H1 (cell line): ENCODE data around the gene VPS13A. TPM values are rescaled to one million over a fixed set of nuclear protein-coding genes. Genes with fewer than 3 reads are reported as not detected.

Experiments
- CTCF ChIA-PET: fragments of 300-600 bp; sonication (Branson Sonifier 250); formaldehyde crosslinking; loops from one replicate; lab custom pipeline; 2021; ENCODE audit not compliant: partially characterized antibody; lab: Charles Lee
- POLR2A ChIA-PET: fragments of 300-600 bp; sonication (Branson Sonifier 250); formaldehyde crosslinking; loops from one replicate; lab custom pipeline; 2021; ENCODE audit warnings: inconsistent platforms; ENCODE audit not compliant: partially characterized antibody; lab: Charles Lee
- DNase-seq, 2 experiments: peaks; one replicate each; pipeline versions ENCODE4 v3.0.0 to v3.0.0-alpha.2; 2010 to 2022; ENCODE audit warnings: low spot score in 2 of 2, low read depth in 1 of 2, mixed read lengths in 1 of 2
- FAIRE-seq: peaks from 2 replicates; lab custom pipeline; 2011; peaks lifted over from hg19 to GRCh38; lab: Jason Lieb, UNC
- H2AFZ ChIP-seq: 2 replicates; pipeline ENCODE4 v1.8.1; 2012; ENCODE audit warnings: low read length, inconsistent platforms
- H2AK5ac ChIP-seq: 2 replicates; pipeline ENCODE4 v1.6.1; 2013; ENCODE audit warnings: low read depth, low read length
- H2BK120ac ChIP-seq: replicated peaks from 2 replicates; pipeline ENCODE3; 2013; ENCODE audit warnings: low read depth, low read length, inconsistent platforms
- H2BK12ac ChIP-seq: 2 replicates; pipeline ENCODE4 v1.6.1; 2013; ENCODE audit warnings: low read depth, low read length
- H2BK15ac ChIP-seq: 2 replicates; pipeline ENCODE4 v1.6.1; 2013; ENCODE audit warnings: low read length
- H2BK20ac ChIP-seq: 2 replicates; pipeline ENCODE4 v1.6.1; 2013; ENCODE audit warnings: low read length
- H2BK5ac ChIP-seq: 2 replicates; pipeline ENCODE4 v1.6.1; 2013; ENCODE audit warnings: low read depth, low read length
- H3K14ac ChIP-seq: 2 replicates; pipeline ENCODE4 v1.6.1; 2013; ENCODE audit warnings: inconsistent platforms; ENCODE audit not compliant: insufficient read length
- H3K18ac ChIP-seq: 2 replicates; pipeline ENCODE4 v1.6.1; 2013; ENCODE audit warnings: low read length; ENCODE audit errors: extremely low read depth
- H3K23ac ChIP-seq: 2 replicates; pipeline ENCODE4 v1.6.1; 2013; ENCODE audit warnings: inconsistent platforms; ENCODE audit not compliant: insufficient read length
- H3K23me2 ChIP-seq: 2 replicates; pipeline ENCODE4 v1.6.1; 2013; ENCODE audit warnings: low read depth, low read length
- H3K27ac ChIP-seq: 2 replicates; pipeline ENCODE4 v1.6.1; 2011; ENCODE audit warnings: low read depth, low read length, inconsistent platforms
- H3K27me3 ChIP-seq, 4 experiments: replicated peaks in 1 of 4; 1 replicate in 1 of 4; 2 replicates in 3 of 4; pipeline versions ENCODE4 v1.6.1 to v1.8.1; 2011 to 2013; ENCODE audit warnings: low read length in 3 of 4, mild to moderate bottlenecking in 3 of 4, inconsistent platforms in 2 of 4, mixed read lengths in 2 of 4, moderate library complexity in 1 of 4; ENCODE audit not compliant: control insufficient read depth in 3 of 4, insufficient read depth in 3 of 4; ENCODE audit errors: extremely low read depth in 1 of 4
- H3K36me3 ChIP-seq, 4 experiments: 2 replicates each; pipeline versions ENCODE4 v1.6.1 to v1.8.1; 2011 to 2013; ENCODE audit warnings: mild to moderate bottlenecking in 4 of 4, low read length in 3 of 4, moderate library complexity in 2 of 4, control low read depth in 1 of 4, inconsistent platforms in 1 of 4; ENCODE audit not compliant: insufficient read depth in 4 of 4, control insufficient read depth in 2 of 4
- H3K4ac ChIP-seq: replicated peaks from 2 replicates; pipeline ENCODE3; 2013; ENCODE audit warnings: low read length, low read depth, mixed read lengths, inconsistent platforms; ENCODE audit not compliant: insufficient read length
- H3K4me1 ChIP-seq, 4 experiments: replicated peaks in 1 of 4; 1 replicate in 1 of 4; 2 replicates in 3 of 4; pipeline versions ENCODE4 v1.6.1 to v1.8.1; 2011 to 2013; ENCODE audit warnings: low read length in 3 of 4, inconsistent platforms in 2 of 4, mixed read lengths in 1 of 4; ENCODE audit not compliant: insufficient read depth in 4 of 4, control insufficient read depth in 3 of 4
- H3K4me2 ChIP-seq, 2 experiments: 2 replicates each; pipeline versions ENCODE4 v1.6.1 to v1.8.1; 2011 to 2013; ENCODE audit warnings: low read depth in 2 of 2, low read length in 2 of 2, control low read depth in 1 of 2, inconsistent platforms in 1 of 2, mild to moderate bottlenecking in 1 of 2; ENCODE audit not compliant: insufficient read depth in 1 of 2
- H3K4me3 ChIP-seq, 4 experiments: fragments of 200-600, 300-600 bp in 1 of 4; sonication (generic), shearing (Covaris generic), sonication (Bioruptor Twin) in 1 of 4; 2 replicates each; pipeline versions ENCODE4 v1.5.1 to v1.8.1; 2011 to 2016; ENCODE audit warnings: low read length in 4 of 4, low read depth in 3 of 4, control low read depth in 2 of 4, inconsistent platforms in 2 of 4, mild to moderate bottlenecking in 2 of 4, mixed read lengths in 1 of 4, moderate library complexity in 1 of 4; ENCODE audit not compliant: insufficient read depth in 2 of 4; ENCODE audit errors: extremely low read depth in 1 of 4
- H3K56ac ChIP-seq: replicated peaks from 2 replicates; pipeline ENCODE3; 2013; ENCODE audit warnings: low read depth, mild to moderate bottlenecking, mixed read lengths, low read length, inconsistent platforms; ENCODE audit not compliant: insufficient read length
- H3K79me1 ChIP-seq: 2 replicates; pipeline ENCODE4 v1.6.1; 2013; ENCODE audit warnings: low read depth, low read length, control low read depth
- H3K79me2 ChIP-seq, 2 experiments: 2 replicates each; pipeline versions ENCODE4 v1.6.1 to v1.8.1; 2012 to 2013; ENCODE audit warnings: low read length in 2 of 2, mild to moderate bottlenecking in 2 of 2, inconsistent platforms in 1 of 2; ENCODE audit not compliant: insufficient read depth in 2 of 2, control insufficient read depth in 1 of 2
- H3K9ac ChIP-seq, 4 experiments: replicated peaks in 1 of 4; 1 replicate in 1 of 4; 2 replicates in 3 of 4; pipeline versions ENCODE4 v1.6.1 to v1.8.1; 2011 to 2013; ENCODE audit warnings: low read depth in 3 of 4, low read length in 3 of 4, control low read depth in 2 of 4, mild to moderate bottlenecking in 2 of 4, moderate library complexity in 2 of 4, inconsistent platforms in 1 of 4; ENCODE audit errors: extremely low read depth in 1 of 4
- H3K9me3 ChIP-seq, 2 experiments: 2 replicates each; pipeline versions ENCODE4 v1.6.1 to v1.8.1; 2012 to 2013; ENCODE audit warnings: mild to moderate bottlenecking in 2 of 2, moderate library complexity in 2 of 2, control low read depth in 1 of 2, inconsistent platforms in 1 of 2, low read depth in 1 of 2, low read length in 1 of 2, mixed read lengths in 1 of 2; ENCODE audit not compliant: insufficient read depth in 2 of 2
- H4K20me1 ChIP-seq, 2 experiments: replicated peaks in 1 of 2; 2 replicates each; pipeline versions ENCODE3 to v1.8.1; 2011 to 2013; ENCODE audit warnings: inconsistent platforms in 2 of 2, low read length in 2 of 2, mild to moderate bottlenecking in 1 of 2; ENCODE audit not compliant: insufficient read depth in 2 of 2, control insufficient read depth in 1 of 2
- H4K5ac ChIP-seq: 2 replicates; pipeline ENCODE4 v1.6.1; 2013; ENCODE audit warnings: low read length, low read depth, mixed read lengths, inconsistent platforms; ENCODE audit not compliant: insufficient read length
- H4K8ac ChIP-seq: 2 replicates; pipeline ENCODE4 v1.8.0; 2013; ENCODE audit warnings: mild to moderate bottlenecking, moderate library complexity, low read length, inconsistent platforms; ENCODE audit not compliant: insufficient read depth; ENCODE audit errors: extremely low read depth
- H4K91ac ChIP-seq: replicated peaks from 2 replicates; pipeline ENCODE3; 2013; ENCODE audit warnings: low read length, mixed read lengths, inconsistent platforms; ENCODE audit not compliant: insufficient read length
- JUND ChIP-seq: IDR thresholded peaks from 2 replicates; pipeline ENCODE4 v1.6.1; 2011; ENCODE audit warnings: mild to moderate bottlenecking, improper control_type of control experiment, low read length
- KDM1A ChIP-seq: fragments of 200-600, 300-600 bp; sonication (generic); IDR thresholded peaks from 2 replicates; pipeline ENCODE4 v1.7.1; 2016; ENCODE audit warnings: mild to moderate bottlenecking, low read length, borderline replicate concordance
- KDM4A ChIP-seq: IDR thresholded peaks from one replicate; pipeline ENCODE4 v1.7.1; 2012; ENCODE audit warnings: low read depth, mild to moderate bottlenecking, moderate library complexity, low read length, inconsistent platforms; ENCODE audit not compliant: severe bottlenecking
- KDM5A ChIP-seq: fragments of 200-600 bp; IDR thresholded peaks from 2 replicates; pipeline ENCODE4 v1.7.1; 2012; ENCODE audit warnings: mild to moderate bottlenecking, low read length, inconsistent platforms, mixed read lengths
- POLR2A ChIP-seq, 2 experiments: IDR thresholded peaks; 1 replicate in 1 of 2; 2 replicates in 1 of 2; pipeline ENCODE4 v1.6.1; 2011; ENCODE audit warnings: low read depth in 2 of 2, low read length in 2 of 2, mild to moderate bottlenecking in 2 of 2; ENCODE audit errors: control extremely low read depth in 1 of 2
- SIX5 ChIP-seq: IDR thresholded peaks from 2 replicates; pipeline ENCODE4 v1.6.1; 2011; ENCODE audit warnings: mild to moderate bottlenecking, low read depth, low read length
- SP2 ChIP-seq: IDR thresholded peaks from 2 replicates; pipeline ENCODE4 v1.6.1; 2012; ENCODE audit warnings: mild to moderate bottlenecking, low read length, inconsistent platforms
- WGBS, 2 experiments: shearing (Covaris generic) in 1 of 2; methylation state at CpG; one replicate each; pipeline versions ENCODE4 v1.1.6 to v1.1.7; 2013 to 2015; ENCODE audit warnings: low lambda C conversion rate in 2 of 2, mixed read lengths in 2 of 2, inconsistent platforms in 1 of 2, low coverage in 1 of 2, missing lambda C conversion rate in 1 of 2; ENCODE audit not compliant: insufficient replicate concordance in 2 of 2, insufficient coverage in 1 of 2, insufficient read length in 1 of 2; ENCODE audit errors: extremely low coverage in 1 of 2, missing lambda C conversion rate in 1 of 2; 5-methylcytosine and 5-hydroxymethylcytosine counted together
- polyA plus RNA-seq, 7 experiments: library from polyadenylated mRNA; depleted of rRNA in 3 of 7; stranded (reverse) in 5 of 7; unstranded in 2 of 7; fragments of >200 nt in 5 of 7; fragments of 200-250 nt in 2 of 7; gene quantifications; 1 replicate in 5 of 7; 2 replicates in 1 of 7; 4 replicates in 1 of 7; pipeline versions ENCODE4 v1.2.1 to v1.2.3, GENCODE V29; 2011 to 2013; ENCODE audit warnings: missing spikeins in 2 of 7, mixed read lengths in 2 of 7
- total RNA-seq: library from RNA; stranded (reverse); fragmentation: NEBNext Ultra II Directional; extraction: Animal tissue kit (Norgen Biotek cat#: 25700); gene quantifications from 2 replicates; pipeline ENCODE4 v1.2.1, GENCODE V29; 2021

VPS13A gene
- total and polyA plus RNA-seq, 2 of the 8 experiments (the other 6 are each of a cell fraction or from before 2014, with no cell fraction given): 6.0 to 36.5 TPM

GRCh38 chr9:77162366-77162765 is 15.0 kb upstream of the VPS13A start:
- Histone ChIP-seq H3K36me3 (no peaks in the 10 kb centered on the region), H2BK120ac (no peak overlapping the region), H4K20me1 (no peaks in the 10 kb centered on the region), H4K5ac (no peak overlapping the region), H4K91ac (no peak overlapping the region), H3K27ac (no peak overlapping the region), H2AK5ac (no peak overlapping the region), H3K23ac (no peak overlapping the region), H3K4me3 (no peak overlapping the region), H3K23me2 (no peaks in the 10 kb centered on the region), H3K14ac (no peak overlapping the region), H3K56ac (no peak overlapping the region), H3K4me1 (peaks cover 0 to 4% (median 3%) of the 10 kb centered on the region in 4 experiments; a peak in 2 of 7 replicates), H3K79me1 (no peaks in the 10 kb centered on the region), H2BK5ac (no peak overlapping the region), H2BK20ac (no peak overlapping the region), H2BK15ac (no peak overlapping the region), H3K9ac (no peak overlapping the region), H3K18ac (no peak overlapping the region), H3K79me2 (no peaks in the 10 kb centered on the region), H2BK12ac (no peak overlapping the region), H3K4ac (no peak overlapping the region), H3K9me3 (no peaks in the 10 kb centered on the region), H3K4me2 (no peak overlapping the region), H4K8ac (no peak overlapping the region; the same call in 1 of the 2 replicates), H2AFZ (no peak overlapping the region), H3K27me3 (no peaks in the 10 kb centered on the region)
- TF ChIP-seq SP2 (no peak), SIX5 (no peak), KDM4A (no peak), JUND (no peak), KDM5A (no peak), POLR2A (IDR thresholded peaks at IDR 0.05; ENCODE audit: control extremely low read depth in 1 of 2, low read depth in 2 of 2, low read length in 2 of 2) (no peak), KDM1A (no peak)
- CTCF ChIA-PET: interaction anchor here (0.7 to 2.8 kb wide), 5 partner anchors 129 to 351 kb away, joined by 3 to 6 read pairs (median 3); no protein-coding TSS in a partner anchor
- FAIRE-seq (no peak), DNase-seq (no peak)
- 87% methylated on average over 4 of the region's 4 CpGs; no CpG with 5 or more reads in 1 of the 2 experiments for WGBS, 2 experiments
- POLR2A ChIA-PET: no interaction called here
